Measurements from ENCODE around the gene CXCL6. TPM values are rescaled to one million over a fixed set of nuclear protein-coding genes. Genes with fewer than 3 reads are reported as not detected.

CXCL6 gene
- total RNA-seq, 1 experiment from 2014 or later: not detected

GRCh38 chr4:73885574-73886267 is 49.2 kb downstream of the CXCL6 start:
- no peaks in the 10 kb centered on the region for H3K9me2 ChIP-seq (ENCODE audit: insufficient read depth)
- H4K20me1 ChIP-seq (ENCODE audit: insufficient read depth): no peaks in the 10 kb centered on the region
- POLR2A ChIA-PET: no interaction called here
- H3K9me3 ChIP-seq (ENCODE audit: control insufficient read depth in 1 of 2, insufficient read depth in 1 of 2, low read depth in 1 of 2, low read length in 2 of 2): no peaks in the 10 kb centered on the region
- no peak overlapping the region for H3K27ac ChIP-seq (ENCODE audit: low read depth, low read length)
- peak; percentile 84 for ATAC-seq
- no peaks in the 10 kb centered on the region for H3K36me3 ChIP-seq (ENCODE audit: control insufficient read depth in 1 of 2, insufficient read depth in 2 of 2, low read length in 2 of 2)
- H3K9ac ChIP-seq (ENCODE audit: low read length): no peak overlapping the region
- DNase-seq (ENCODE audit: low read depth, low spot score): no peak
- intact Hi-C loops (cut with micrococcal nuclease): no loop called here
- H3K79me2 ChIP-seq (ENCODE audit: insufficient read depth, low read length): no peaks in the 10 kb centered on the region
- peaks cover 0 to 7% of the 10 kb centered on the region in 2 experiments; a peak in 2 of 4 replicates for H3K4me1 ChIP-seq (ENCODE audit: control insufficient read depth in 1 of 2, insufficient read depth in 2 of 2, low read length in 2 of 2)
- no peaks in the 10 kb centered on the region for H3K27me3 ChIP-seq (ENCODE audit: insufficient read depth, low read length)
- CTCF ChIA-PET: no interaction called here
- no peak for TF ChIP-seq ZFX (IDR thresholded peaks at IDR 0.05)
- no peak for TF ChIP-seq ATF3 (IDR thresholded peaks at IDR 0.05)
- TF ChIP-seq TCF7L2 (IDR thresholded peaks at IDR 0.05; ENCODE audit: borderline replicate concordance, extremely low read depth, insufficient read depth, insufficient read length): no peak
- TF ChIP-seq JUND (IDR thresholded peaks at IDR 0.05): no peak
- no peak for TF ChIP-seq MAX (IDR thresholded peaks at IDR 0.05)
- TF ChIP-seq YY1 (IDR thresholded peaks at IDR 0.05; ENCODE audit: extremely low read depth, insufficient replicate concordance, low read depth, low read length): no peak
- TF ChIP-seq FOSL1 (IDR thresholded peaks at IDR 0.05; ENCODE audit: low read depth): no peak
- no peak for TF ChIP-seq ZNF274 (IDR thresholded peaks at IDR 0.05; ENCODE audit: low read depth, low read length)
- TF ChIP-seq ELF1 (IDR thresholded peaks at IDR 0.05; ENCODE audit: borderline replicate concordance, low read depth): no peak
- no peak for TF ChIP-seq EGR1 (IDR thresholded peaks at IDR 0.05; ENCODE audit: low read depth)
- RAD21 ChIA-PET (ENCODE audit: low non-redundant PET in 1 of 2, low total read pairs in 2 of 2, uncharacterized antibody in 2 of 2, unreplicated experiment in 2 of 2): no interaction called here
- peak overlapping the region; percentile 22 for H2AFZ ChIP-seq (ENCODE audit: low read depth, low read length, poor library complexity, severe bottlenecking)
- H3K4me3 ChIP-seq (replicated peaks in 1 of 2; ENCODE audit: low read depth in 1 of 2, low read length in 2 of 2): no peak overlapping the region
- no TSS peak for BruUV-seq (replicated peaks)
- peak overlapping the region; percentile 30 for H3K4me2 ChIP-seq (ENCODE audit: low read length)

Other genes with a start within 250 kb of the CXCL6 start
- 1.1 TPM for gene RASSF6, start 216.2 kb upstream of the CXCL6 start, total RNA-seq (2021; ENCODE audit: unreplicated experiment)
- 1.8 TPM for gene CXCL8, start 96.1 kb upstream of the CXCL6 start, total RNA-seq (2021; ENCODE audit: unreplicated experiment)
- gene PF4V1, start 16.6 kb downstream of the CXCL6 start, total RNA-seq (2021; ENCODE audit: unreplicated experiment): not detected
- gene CXCL1, start 32.7 kb downstream of the CXCL6 start, total RNA-seq (2021; ENCODE audit: unreplicated experiment): 2.5 TPM
- not detected for gene PF4, start 145.3 kb downstream of the CXCL6 start, total RNA-seq (2021; ENCODE audit: unreplicated experiment)
- not detected for gene PPBP, start 151.5 kb downstream of the CXCL6 start, total RNA-seq (2021; ENCODE audit: unreplicated experiment)
- not detected for gene CXCL5, start 162.0 kb downstream of the CXCL6 start, total RNA-seq (2021; ENCODE audit: unreplicated experiment)
- gene CXCL3, start 202.0 kb downstream of the CXCL6 start, total RNA-seq (2021; ENCODE audit: unreplicated experiment): 1.9 TPM

All from HCT116 (cell line).